HFFc6 (cell line): ENCODE measurements around the gene GEMIN7. TPM values are rescaled to one million over a fixed set of nuclear protein-coding genes. Genes with fewer than 3 reads are reported as not detected.
"Not testable (repeated sequence)": the region's sequence is repeated elsewhere in the genome, so short reads cannot be mapped to it uniquely, and the experiment has no call there.

ENCODE experiments used
- DNase-seq: peaks from one replicate; pipeline ENCODE4 v3.0.0-alpha.2; 2018
- H3K27ac Mint-ChIP-seq: 2 replicates; pipeline ENCODE4 v1.8.0; 2020; ENCODE audit warnings: mild to moderate bottlenecking, mixed read lengths
- H3K27me3 Mint-ChIP-seq: 2 replicates; pipeline ENCODE4 v1.8.0; 2021; ENCODE audit warnings: mild to moderate bottlenecking, moderate library complexity, mixed read lengths; ENCODE audit not compliant: insufficient read depth
- H3K36me3 Mint-ChIP-seq: 2 replicates; pipeline ENCODE4 v1.8.0; 2021; ENCODE audit warnings: low read depth, mixed read lengths
- H3K4me1 Mint-ChIP-seq: 2 replicates; pipeline ENCODE4 v1.8.0; 2020; ENCODE audit warnings: low read depth, mixed read lengths
- H3K4me3 Mint-ChIP-seq: 2 replicates; pipeline ENCODE4 v1.8.0; 2020; ENCODE audit warnings: mild to moderate bottlenecking, moderate library complexity, mixed read lengths
- H3K9me3 Mint-ChIP-seq: 2 replicates; pipeline ENCODE4 v1.8.0; 2020; ENCODE audit warnings: mild to moderate bottlenecking, mixed read lengths
- total RNA-seq, 6 experiments: library from RNA; stranded (reverse); fragmentation: NEBNext Ultra II Directional; extraction: Animal tissue kit (Norgen Biotek cat#: 25700); gene quantifications; 2 replicates in 1 of 6; 3 replicates in 5 of 6; pipeline ENCODE4 v1.2.3, GENCODE V29; 2021
- TF ChIP-seq, protein P1 (sequence below): fragments of 200-600 bp; sonication (generic); IDR thresholded peaks from 2 replicates; pipeline ENCODE4 v1.5.0; 2021; ENCODE audit warnings: antibody characterized with exemption, mild to moderate bottlenecking

Gene GEMIN7
- total RNA-seq, 6 experiments from 2014 or later: 34.3 to 43.4 (median 39.0) TPM

DNA sequence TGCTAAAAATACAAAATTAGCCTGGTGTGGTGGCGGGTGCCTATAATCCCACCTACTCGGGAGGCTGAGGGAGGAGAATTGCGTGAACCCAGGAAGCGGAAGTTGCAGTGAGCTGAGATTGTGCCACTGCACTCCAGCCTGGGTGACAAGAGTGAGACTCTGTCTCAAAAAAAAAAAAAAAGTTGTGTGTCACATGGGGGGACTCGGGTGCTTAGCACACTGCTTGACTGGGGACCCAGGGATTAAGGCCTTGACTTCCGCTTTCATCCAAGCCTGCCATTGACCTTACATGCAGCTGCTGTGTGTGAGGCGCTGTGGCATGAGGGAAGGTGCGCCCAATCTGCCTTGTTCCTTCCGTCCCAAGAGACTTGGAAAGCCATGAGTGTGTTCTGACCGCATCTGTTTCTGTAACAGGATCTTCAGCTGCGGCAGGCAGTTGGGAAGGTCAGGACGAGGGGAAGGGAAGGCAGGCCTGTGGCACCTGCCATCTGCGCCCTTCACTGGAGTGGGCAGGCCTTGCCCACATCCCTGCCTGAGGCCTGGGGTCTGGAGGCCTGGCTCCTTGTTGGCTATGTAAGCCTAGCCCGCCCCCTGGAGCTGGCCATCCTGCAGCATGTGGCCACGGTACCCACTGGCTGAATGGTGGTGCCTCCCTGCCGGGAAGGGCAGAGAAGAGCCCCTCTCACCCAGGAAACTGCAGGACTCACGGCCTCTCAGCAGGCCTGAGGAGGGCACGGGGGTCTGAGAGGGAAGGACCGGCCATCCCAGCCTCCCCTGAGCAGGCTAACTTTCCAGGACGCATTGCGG lies 37.0 kb downstream of the GEMIN7 start:
- no peak overlapping the region for H3K27ac Mint-ChIP-seq
- no peaks in the 10 kb centered on the region for H3K9me3 Mint-ChIP-seq
- H3K4me3 Mint-ChIP-seq: no peak overlapping the region
- TF ChIP-seq, protein P1, sequence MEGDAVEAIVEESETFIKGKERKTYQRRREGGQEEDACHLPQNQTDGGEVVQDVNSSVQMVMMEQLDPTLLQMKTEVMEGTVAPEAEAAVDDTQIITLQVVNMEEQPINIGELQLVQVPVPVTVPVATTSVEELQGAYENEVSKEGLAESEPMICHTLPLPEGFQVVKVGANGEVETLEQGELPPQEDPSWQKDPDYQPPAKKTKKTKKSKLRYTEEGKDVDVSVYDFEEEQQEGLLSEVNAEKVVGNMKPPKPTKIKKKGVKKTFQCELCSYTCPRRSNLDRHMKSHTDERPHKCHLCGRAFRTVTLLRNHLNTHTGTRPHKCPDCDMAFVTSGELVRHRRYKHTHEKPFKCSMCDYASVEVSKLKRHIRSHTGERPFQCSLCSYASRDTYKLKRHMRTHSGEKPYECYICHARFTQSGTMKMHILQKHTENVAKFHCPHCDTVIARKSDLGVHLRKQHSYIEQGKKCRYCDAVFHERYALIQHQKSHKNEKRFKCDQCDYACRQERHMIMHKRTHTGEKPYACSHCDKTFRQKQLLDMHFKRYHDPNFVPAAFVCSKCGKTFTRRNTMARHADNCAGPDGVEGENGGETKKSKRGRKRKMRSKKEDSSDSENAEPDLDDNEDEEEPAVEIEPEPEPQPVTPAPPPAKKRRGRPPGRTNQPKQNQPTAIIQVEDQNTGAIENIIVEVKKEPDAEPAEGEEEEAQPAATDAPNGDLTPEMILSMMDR: no peak
- no peak for DNase-seq
- H3K4me1 Mint-ChIP-seq: no peaks in the 10 kb centered on the region
- peaks cover 4% of the 10 kb centered on the region; the same call in 1 of the 2 replicates for H3K36me3 Mint-ChIP-seq
- H3K27me3 Mint-ChIP-seq: peaks cover 2% of the 10 kb centered on the region

DNA sequence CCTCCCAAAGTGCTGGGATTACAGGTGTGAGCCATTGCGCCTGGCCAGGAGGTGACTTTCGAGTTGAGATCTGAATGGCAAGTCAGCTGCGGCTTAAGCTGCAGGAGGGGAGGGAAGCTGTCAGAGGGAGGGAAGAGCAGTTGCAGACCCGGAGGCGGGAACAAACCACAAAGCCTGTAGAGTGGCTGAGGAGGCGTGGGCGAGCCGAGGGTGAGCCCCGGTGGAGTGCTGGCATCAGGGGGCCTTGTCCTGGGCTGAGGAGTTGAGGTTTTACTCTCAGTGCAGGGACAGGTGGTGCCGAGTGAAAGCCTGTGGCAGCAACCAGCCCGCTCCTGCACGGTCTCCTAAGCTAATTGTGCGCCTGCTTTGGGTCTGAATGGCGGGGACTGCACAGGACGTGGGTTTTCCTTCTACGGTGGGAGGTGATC lies 38.1 kb downstream of the GEMIN7 start:
- H3K4me3 Mint-ChIP-seq: no peak overlapping the region

DNA sequence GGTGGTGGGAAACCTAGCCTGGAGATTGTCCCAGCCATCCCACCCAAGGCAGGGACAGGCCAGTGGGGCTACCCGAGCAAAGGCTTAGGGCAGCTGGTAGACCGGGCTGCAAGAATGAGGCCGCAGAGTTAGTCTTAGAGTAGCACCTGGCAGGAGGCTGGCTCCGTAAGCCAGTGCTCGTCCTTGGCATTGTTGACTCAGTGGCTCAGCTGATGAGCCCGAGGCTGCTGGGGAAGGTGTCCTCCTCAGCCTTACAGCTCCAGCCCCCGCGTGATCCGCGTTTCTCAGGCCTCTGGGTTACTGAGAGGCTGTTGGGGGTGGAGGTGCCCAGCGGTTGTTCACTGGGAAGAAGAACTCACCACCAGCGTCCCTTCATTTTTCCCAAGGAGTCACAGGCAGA lies 38.6 kb downstream of the GEMIN7 start:
- no peak for DNase-seq
- Mint-ChIP-seq H3K27ac (no peak overlapping the region), H3K36me3 (peaks cover 4% of the 10 kb centered on the region; the same call in 1 of the 2 replicates), H3K9me3 (no peaks in the 10 kb centered on the region), H3K27me3 (peaks cover 2% of the 10 kb centered on the region), H3K4me3 (no peak overlapping the region), H3K4me1 (no peaks in the 10 kb centered on the region)
- TF ChIP-seq, protein P1: no peak

More for the DNA sequence above, 38.1 kb downstream of the GEMIN7 start:
- H3K36me3 Mint-ChIP-seq: peaks cover 4% of the 10 kb centered on the region; the same call in 1 of the 2 replicates
- DNase-seq: no peak
- TF ChIP-seq, protein P1: no peak
- H3K4me1 Mint-ChIP-seq: no peaks in the 10 kb centered on the region
- H3K27me3 Mint-ChIP-seq: peaks cover 2% of the 10 kb centered on the region
- no peaks in the 10 kb centered on the region for H3K9me3 Mint-ChIP-seq
- no peak overlapping the region for H3K27ac Mint-ChIP-seq

DNA sequence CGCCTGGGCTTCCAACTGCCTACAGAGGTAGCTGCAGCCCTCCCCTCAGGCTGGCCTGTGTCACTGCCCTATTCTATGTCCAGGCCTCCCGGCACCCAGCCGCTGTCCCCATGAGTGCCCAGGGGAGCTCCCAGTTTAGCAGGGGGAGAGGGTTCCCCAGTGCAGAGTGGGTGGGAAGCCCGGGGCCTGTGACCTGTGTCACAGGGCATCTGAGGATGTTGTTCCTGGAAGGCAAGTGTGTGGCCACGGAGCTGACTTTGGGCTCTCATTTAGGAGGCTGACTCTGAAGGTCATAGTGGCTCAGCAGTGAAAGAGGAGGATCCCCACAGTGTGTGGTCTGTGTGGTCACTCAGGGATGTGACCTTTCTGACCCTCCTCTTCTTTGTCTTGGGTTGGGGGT lies 39.0 kb downstream of the GEMIN7 start:
- peaks cover 4% of the 10 kb centered on the region; the same call in 1 of the 2 replicates for H3K36me3 Mint-ChIP-seq
- no peak for DNase-seq
- H3K4me1 Mint-ChIP-seq: no peaks in the 10 kb centered on the region
- H3K9me3 Mint-ChIP-seq: no peaks in the 10 kb centered on the region
- H3K4me3 Mint-ChIP-seq: no peak overlapping the region
- TF ChIP-seq, protein P1: no peak
- no peak overlapping the region for H3K27ac Mint-ChIP-seq
- peaks cover 2% of the 10 kb centered on the region for H3K27me3 Mint-ChIP-seq

DNA sequence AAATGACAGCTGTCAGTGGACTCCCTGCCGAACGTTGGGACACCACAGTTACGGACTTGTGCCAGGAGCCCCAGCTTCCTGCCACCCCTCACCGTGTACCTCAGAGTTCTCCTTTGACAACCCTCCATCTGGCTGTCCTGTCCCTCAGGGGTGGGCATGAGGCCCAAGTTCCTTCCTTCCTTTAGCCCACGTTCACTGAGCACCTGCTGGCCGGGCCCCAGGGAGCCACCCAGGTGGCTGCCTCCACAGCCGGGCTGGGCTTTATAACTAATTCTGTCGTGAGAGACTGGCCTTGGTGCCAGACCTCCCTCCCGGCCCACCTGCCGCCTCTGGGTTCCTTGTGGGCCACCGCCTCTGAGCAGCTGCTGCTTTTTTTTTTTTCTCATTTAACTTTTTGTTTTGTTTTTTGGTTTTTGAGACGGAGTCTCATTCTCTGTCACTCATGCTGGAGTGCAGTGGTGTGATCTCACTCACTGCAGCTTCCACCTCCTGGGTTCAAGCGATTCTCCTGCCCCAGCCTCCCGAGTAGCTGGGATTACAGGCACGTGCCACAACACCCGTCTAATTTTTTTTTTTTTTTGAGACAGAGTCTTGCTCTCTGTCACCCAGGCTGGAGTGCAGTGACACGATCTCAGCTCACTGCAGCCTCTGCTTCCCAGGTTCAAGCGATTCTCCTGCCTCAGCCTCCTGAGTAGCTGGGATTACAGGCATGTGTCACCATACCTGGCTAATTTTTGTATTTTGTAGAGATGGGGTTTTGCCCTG lies 39.7 kb downstream of the GEMIN7 start:
- H3K27me3 Mint-ChIP-seq, H3K4me1 Mint-ChIP-seq, H3K9me3 Mint-ChIP-seq, DNase-seq, H3K4me3 Mint-ChIP-seq, H3K27ac Mint-ChIP-seq, H3K36me3 Mint-ChIP-seq: not testable (repeated sequence)

DNA sequence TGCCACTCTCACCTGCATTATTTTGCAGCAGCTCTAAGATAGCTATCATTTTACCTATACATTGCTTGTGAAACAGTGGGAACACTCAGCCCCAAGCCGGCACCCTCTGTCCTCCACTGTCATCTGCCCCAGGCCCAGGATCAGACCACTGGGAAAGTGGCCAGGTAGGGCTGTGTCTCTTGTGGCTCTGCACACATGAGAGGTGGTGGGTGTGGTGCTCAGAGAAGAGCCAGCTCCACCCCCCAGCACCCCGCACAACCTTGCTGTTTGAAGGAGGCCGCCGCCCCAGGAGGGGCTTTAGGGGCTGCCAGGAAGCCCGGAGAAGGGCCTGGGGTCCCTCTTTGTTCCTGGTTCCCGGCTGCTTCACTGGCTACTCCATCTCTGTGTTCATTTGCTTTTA lies 40.5 kb downstream of the GEMIN7 start:
- H3K9me3 Mint-ChIP-seq: no peaks in the 10 kb centered on the region
- no peak overlapping the region for H3K4me3 Mint-ChIP-seq
- no peak for DNase-seq
- peaks cover 2% of the 10 kb centered on the region for H3K27me3 Mint-ChIP-seq
- TF ChIP-seq, protein P1: no peak
- H3K36me3 Mint-ChIP-seq: peaks cover 4% of the 10 kb centered on the region; the same call in 1 of the 2 replicates
- peaks cover 5% of the 10 kb centered on the region; the same call in 1 of the 2 replicates for H3K4me1 Mint-ChIP-seq
- no peak overlapping the region for H3K27ac Mint-ChIP-seq
